Activated CD4-positive, alpha-beta T cell treated with anti-CD3 and anti-CD28 coated beads, Interleukin-10, Interleukin-2, amounts not matched to agents 100 ng/mL and 50 ng/mL, durations not matched to agents 16 hours and 8 hours (primary cell): ENCODE results near the gene EHD1.
"Not testable (repeated sequence)": the region's sequence is repeated elsewhere in the genome, so short reads cannot be mapped to it uniquely, and the experiment has no call there.

ENCODE experiments used
- DNase-seq: peaks from one replicate; pipeline ENCODE4 v3.0.0-alpha.2; 2020

The EHD1 gene

DNA sequence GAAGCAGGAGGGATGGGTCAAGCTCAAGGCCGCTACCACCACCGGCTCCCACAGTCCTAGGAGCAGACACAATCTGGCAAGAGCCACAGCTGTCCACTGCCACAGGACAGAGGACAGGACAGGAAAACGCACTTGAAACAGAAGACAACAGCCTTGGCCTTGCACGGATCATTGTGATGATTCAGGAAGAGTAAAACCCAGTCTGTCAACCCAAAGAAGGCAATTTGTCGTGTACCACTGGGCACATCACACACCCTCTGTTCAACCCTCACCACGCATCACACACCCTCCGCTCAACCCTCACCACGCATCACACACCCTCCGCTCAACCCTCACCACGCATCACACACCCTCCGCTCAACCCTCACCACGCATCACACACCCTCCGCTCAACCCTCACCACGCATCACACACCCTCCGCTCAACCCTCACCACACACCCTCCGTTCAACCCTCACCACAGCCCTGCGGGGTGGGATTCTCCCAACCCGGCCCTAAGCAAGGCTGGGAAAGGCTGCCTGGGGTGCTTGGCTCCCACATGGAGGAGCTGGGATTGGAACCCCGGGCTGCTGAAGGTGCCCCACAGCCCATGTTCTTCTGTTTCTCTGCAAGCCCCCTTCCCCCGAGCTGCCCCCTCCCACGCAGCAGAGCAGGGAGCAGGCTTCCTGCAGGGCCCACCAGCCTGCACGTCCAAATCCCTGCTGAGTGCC lies 22.7 kb downstream of the EHD1 start:
- no peak for DNase-seq

DNA sequence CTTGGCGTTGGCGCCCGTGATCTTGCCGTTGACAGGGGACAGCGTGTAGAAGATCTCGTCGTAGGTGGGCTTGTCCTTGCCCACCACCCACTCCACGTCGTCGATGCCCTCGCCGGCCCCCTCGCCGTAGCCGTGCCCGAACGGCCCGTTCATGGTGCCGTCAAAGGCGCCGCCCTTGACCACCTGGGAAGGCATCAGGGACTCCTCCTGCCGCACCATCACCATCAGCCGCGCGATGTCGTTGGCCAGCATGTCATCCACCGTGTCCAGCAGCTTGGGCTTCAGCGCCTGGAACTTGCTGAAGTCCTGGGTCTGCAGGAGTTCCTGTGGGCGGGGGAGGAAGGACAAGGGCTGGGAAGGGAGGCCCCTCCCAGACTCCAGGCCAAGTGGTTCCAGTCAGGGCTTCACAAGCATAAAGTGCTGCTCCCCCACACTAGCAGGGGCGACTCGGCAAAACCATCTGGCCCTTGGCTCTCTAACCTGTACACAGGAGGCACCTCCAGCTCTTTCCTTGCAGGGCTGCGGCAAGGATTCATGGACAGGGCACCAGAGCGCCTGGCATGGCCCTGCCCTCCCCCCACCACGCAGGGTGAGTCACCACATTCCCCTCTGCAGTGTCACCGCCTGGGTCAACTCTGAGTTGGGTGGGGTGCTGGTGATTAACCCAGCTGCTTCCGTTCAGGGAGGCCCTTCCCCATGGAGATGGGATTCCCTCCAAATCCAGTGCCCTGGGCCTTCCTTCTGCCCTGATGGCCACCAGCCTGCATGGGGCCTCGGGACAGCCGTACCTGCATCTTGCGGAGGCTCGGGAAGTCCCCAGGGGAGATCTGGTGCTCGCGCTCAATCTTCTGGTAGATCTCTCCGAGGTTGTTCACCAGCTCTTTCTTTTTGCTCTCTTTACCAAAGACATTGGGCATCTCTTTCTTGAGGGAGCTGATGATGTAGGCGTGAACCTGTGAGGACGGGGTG lies 23.6 kb downstream of the EHD1 start:
- peak; percentile 54 for DNase-seq

DNA sequence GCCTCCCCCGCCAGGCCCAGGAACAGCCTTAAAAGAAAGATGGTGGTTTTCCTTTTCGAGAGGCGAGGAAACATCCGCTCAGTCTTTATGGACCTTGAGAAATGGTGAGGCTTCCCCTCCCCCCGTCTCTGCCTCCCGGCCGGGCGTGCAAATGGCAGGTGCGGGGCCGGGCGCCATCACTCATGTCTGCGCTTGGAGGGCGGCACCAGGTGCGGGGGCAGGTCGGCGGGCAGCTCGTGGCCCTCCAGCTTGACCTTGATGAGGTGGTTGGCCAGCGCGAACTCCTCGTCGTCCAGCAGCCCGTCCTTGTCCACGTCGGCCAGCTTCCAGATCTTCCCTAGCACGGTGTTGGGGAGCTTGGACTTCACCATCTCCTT lies 24.3 kb downstream of the EHD1 start:
- no peak for DNase-seq

- no peak for DNase-seq
Measured at GRCh38 chr11:64853709-64854108, 24.7 kb downstream of the EHD1 start.

DNA sequence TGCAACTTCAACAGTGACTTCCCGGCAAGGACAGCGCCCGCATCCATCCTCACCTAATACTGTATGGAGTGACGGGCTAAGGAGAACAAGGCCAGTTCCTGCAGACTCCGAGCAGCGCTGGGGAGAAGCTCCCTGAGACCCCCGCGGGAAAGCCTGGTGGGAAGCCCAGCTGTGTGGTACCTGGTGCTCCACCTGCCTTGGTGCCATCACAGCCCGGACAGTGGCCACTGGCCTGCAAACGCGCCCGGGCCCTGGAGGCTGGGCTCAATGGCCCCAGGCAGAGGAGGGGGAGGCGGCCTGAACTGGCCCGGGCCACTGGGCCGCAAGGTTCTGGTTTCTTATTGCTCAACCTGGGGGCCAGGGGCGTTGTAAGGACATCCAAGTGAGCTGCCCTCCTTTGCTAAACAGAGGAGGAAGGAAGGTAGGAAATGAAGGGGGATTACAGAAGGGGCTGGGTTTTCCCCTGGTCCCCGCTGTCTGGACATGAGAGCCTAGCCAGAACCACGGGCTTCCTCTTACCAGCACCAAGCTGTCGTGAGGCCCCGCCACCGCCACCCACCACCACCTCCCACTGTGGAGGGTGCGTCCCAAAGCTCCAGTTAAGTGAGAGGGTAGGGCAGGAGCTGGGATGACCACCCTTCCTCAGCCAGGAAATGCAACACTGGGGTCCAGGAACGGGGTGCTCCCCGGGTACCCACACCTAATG lies 25.5 kb downstream of the EHD1 start:
- no peak for DNase-seq

GRCh38 chr11:64851831-64852351 lies 26.5 kb downstream of the EHD1 start:
- DNase-seq: no peak

DNA sequence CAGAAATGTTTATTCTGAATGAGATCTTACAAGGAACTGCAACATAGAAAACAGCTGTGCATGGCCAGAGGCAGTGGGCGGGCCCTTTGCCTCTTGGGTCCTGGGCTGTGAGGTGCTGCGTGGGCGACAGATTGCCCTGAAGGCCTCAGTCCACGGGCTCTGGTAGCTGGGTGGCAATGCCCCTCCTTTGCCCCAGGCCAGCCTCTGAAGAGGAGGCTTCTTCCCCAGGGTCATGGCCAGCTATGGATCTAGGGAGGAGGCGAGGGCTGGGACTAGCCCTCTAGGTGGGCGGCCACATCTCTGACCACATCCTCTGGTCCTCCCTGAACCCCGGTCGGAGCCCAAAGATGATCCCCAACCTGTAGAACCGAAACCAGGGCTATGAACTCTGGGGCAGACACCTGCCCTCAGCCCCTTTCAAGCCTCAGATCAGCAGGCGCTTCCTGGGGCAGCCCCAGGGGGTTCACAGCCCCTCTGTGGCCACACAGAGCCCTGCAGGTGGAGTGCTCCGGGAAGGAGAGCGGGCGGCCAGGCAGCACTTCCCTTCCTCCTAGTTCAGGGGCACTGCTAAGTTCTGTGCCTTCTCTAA lies 27.3 kb downstream of the EHD1 start:
- peak; percentile 66 for DNase-seq

DNA sequence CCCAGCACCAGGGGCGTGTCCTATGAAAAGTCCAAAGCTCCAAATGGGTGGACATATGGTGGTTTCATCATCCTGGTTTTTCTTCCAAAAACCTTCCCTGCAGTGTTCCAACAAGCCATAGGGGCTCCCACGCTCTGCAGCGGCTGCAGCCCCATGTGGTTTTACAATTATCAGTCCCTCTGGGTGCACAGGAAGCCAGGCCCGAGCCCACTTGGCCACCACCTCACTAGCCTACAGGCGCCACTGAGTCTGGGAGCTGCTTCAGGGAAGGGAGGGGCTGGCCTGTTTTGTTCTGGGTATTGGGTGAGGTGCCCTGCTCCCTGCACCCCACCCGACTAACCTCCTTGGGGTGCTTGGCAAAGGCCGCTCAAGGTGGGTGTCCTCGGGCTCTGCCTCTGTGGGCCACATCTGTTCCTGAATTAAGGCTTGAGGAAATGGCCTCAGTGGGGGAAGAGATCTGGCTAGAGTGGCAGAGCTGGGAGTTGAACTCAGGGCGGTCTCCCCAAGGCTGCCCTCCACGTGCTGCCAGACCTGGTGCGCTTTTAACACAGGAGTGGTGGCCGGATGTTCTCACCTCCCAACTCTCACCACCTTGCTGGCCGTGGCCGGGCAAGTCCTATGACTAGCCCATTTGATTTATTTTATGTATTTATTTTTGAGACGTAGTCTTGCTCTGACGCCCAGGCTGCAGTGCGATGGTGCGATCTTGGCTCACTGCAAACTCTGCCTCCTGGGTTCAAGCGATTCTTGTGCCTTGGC lies 28.6 kb downstream of the EHD1 start:
- no peak for DNase-seq

DNA sequence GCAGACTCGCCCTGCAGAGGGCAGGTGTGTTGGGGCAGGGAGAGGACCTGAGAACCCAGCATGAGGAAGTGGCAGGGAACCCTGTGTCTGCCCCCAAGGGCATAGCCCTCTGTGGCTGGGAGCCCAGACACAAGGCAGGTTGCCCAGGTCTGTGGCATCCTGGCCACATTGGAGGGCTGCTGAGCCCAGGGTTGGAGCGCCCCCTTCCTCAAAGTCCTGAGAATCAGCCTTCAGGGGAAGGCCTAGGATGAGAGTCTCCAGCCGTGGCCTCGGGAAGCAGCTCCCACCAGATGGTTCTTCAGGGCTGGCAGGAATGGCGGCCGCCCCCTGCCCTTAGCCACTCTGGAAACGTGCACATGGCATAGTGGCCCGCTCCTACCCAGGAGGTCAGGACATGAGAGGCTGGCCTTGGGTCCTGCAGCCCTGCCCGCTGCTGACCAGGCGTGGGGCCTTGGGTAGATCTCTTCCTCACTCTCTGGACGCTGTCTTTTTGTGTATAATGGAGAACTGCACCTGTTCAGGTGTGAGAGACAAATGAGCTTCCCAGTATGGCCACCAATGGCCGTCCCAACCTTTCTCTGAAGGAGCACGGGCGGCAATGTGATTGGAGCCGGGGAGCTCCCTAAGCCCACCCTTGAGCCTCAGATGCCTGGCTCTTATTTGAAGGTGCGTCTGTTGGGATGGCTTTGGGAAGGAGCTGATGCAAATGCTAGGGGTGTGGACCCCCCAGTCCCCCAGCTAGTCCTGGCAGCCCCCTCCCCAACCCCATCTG lies 29.4 kb downstream of the EHD1 start:
- no peak for DNase-seq

DNA sequence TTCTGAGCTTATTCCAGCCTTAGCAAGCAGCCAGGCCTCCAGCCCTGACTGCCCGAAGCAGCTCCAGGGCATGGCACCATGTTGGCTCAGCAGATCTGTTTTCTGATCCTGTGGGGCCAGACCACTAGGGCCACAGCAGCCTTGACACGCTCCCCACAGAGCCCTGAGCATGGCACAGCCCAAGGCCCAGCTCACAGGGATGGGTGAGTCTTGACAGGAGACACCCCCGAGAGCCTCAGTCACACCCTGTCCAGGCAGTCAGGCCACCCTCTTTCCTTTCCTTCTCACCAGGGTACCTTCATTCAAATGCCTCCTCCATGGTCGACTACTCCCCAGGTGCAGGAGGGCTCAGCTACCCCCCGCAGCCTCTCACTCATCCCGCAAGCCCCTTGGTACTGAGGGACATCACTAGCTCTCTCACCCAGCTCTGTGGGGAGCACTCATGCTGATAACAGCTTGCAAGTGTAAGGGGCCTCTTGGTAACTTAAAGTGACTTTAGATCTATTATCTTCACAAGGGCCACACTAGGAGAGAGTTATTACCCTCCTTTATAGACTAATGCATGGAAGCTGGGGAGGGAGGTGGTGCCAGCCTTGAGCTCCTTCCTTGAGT lies 30.1 kb downstream of the EHD1 start:
- DNase-seq: no peak

DNA sequence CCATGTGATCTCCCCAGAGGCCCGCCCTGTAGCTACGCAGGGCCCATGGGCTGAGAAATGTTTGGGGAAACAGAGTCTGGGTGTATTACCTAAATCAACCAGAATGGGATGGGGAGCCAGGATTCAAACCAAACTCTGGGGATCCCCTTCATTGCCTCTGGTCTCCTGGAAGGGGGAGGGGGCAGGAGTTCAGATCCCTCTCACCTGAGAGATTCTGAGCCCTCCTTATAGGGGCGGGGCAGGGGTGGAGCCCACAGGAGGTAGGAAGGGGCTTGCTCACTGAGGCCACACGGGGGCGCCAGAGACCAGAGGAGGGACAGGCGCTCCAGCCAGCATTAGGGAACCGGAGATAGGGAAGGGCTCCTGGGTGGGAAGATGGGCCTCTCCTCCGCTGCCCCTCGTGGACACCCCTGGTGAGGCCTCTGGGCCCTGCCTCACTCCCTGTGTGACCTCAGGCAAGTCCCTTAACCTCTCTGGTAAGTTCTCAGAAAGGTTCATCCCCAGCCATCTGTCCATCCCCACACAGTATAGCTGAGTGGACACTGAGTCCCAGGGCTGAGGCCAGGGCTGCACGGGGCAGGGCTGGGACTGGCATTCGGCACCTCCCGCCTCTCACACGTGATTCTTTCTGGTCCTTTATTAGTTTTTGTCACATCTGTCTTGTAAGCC lies 31.3 kb downstream of the EHD1 start:
- peak; percentile 94 for DNase-seq

- DNase-seq: not testable (repeated sequence)
Measured at GRCh38 chr11:64845776-64846129, 32.7 kb downstream of the EHD1 start.

DNA sequence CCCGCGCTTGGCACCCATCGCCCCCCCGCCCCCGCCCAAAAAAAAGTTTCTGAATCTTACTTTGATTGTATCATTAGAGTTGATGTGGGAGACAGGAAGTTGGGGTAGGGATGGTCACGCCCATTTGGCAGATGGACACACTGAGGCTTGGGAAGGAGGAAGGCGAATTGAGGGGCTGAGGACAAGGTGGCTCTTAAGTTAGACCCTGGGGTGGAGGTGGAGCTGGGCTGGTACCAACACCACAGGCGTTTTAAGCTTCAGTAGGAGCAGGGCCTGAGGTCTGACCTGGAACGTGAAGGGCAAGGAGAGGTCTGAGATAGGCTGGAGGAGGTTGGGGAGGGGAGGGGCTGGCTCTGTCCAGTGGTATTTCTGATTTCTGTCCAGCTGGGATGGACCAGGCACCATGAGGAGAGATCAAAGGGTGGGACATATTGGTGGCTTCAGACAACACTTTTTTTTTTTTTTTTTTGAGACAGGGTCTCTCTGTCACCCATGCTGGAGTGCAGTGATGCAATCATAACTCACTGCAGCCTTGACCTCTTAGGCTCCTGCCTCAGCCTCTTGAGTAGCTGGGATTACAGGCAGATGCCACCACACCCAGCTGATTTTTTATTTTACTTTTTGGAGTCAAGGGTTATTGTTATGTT lies 33.2 kb downstream of the EHD1 start:
- DNase-seq: no peak

DNA sequence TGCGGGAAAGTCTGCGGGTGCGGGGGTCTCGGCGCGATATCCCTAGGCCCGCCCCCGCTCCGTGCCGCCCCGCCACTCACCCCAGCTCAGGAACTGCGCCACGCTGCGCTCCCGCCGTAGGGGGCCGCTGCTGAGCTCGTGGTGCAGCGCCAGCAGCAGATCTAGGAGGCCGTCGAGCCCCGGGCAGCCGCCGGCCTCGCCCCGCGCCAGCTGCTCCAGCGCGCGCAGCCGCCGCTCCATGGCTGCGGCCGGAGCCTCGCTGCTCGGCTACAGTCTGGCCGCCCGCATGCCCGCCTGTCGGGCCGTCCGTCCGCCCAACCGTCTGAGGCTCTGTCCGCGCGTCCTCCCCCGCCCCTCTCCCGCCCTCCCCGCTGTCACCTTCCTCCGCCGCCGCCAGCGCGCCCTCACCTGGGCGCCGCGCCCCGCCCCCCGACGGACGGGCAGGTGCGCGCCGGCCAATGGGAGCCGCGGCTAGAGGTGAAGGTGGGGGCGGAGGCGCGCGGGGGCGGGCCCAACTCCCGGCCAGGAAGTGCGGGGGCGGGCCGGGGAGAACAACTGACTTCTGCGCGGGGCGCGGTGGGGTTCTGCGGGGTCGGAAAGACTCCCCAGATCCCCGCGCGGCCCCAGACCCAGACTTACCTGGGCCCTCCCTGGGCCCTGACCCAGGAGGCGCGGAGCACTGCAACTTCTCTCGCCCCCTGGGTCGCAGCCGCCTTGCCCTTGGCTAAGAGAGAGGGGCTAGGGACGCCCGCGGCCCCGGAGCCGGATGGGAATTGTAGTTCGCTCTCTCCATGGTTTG lies 33.9 kb downstream of the EHD1 start, which contains the start of gene CDC42BPG:
CDC42BPG (minus strand) TSS at position 324 of the 799 bp plus-strand sequence; CDS start at position 240, 84 bp downstream.
- DNase-seq: peak; percentile 72

- DNase-seq: no peak
Measured at GRCh38 chr11:64843686-64844329, 34.6 kb downstream of the EHD1 start.

- DNase-seq: no peak
Measured at GRCh38 chr11:64842851-64843685, 35.4 kb downstream of the EHD1 start.

GRCh38 chr11:64842366-64842759 lies 36.1 kb downstream of the EHD1 start:
- DNase-seq: no peak
